ENCODE results near the gene UFD1. TPM values are rescaled to one million over a fixed set of nuclear protein-coding genes. Genes with fewer than 3 reads are reported as not detected.

UFD1 gene
- total RNA-seq, 1 experiment from 2014 or later = 57.9 TPM

GRCh38 chr22:19449422-19449767, 29.6 kb downstream of the UFD1 start (continued):
- TF ChIP-seq ZNF219 (CRISPR knock-in tag; IDR thresholded peaks at IDR 0.05; ENCODE audit: borderline replicate concordance) (no peak), ZNF671 (CRISPR knock-in tag; IDR thresholded peaks at IDR 0.05) (no peak), EMX1 (CRISPR knock-in tag; IDR thresholded peaks at IDR 0.05) (no peak), ZNF396 (CRISPR knock-in tag; IDR thresholded peaks at IDR 0.05; ENCODE audit: borderline replicate concordance) (no peak), ZNF423 (CRISPR knock-in tag; IDR thresholded peaks at IDR 0.05) (no peak), PRRX2 (CRISPR knock-in tag; IDR thresholded peaks at IDR 0.05) (no peak)
- TF ChIP-seq, protein P1, sequence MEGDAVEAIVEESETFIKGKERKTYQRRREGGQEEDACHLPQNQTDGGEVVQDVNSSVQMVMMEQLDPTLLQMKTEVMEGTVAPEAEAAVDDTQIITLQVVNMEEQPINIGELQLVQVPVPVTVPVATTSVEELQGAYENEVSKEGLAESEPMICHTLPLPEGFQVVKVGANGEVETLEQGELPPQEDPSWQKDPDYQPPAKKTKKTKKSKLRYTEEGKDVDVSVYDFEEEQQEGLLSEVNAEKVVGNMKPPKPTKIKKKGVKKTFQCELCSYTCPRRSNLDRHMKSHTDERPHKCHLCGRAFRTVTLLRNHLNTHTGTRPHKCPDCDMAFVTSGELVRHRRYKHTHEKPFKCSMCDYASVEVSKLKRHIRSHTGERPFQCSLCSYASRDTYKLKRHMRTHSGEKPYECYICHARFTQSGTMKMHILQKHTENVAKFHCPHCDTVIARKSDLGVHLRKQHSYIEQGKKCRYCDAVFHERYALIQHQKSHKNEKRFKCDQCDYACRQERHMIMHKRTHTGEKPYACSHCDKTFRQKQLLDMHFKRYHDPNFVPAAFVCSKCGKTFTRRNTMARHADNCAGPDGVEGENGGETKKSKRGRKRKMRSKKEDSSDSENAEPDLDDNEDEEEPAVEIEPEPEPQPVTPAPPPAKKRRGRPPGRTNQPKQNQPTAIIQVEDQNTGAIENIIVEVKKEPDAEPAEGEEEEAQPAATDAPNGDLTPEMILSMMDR (IDR thresholded peaks at IDR 0.05) = no peak

DNA sequence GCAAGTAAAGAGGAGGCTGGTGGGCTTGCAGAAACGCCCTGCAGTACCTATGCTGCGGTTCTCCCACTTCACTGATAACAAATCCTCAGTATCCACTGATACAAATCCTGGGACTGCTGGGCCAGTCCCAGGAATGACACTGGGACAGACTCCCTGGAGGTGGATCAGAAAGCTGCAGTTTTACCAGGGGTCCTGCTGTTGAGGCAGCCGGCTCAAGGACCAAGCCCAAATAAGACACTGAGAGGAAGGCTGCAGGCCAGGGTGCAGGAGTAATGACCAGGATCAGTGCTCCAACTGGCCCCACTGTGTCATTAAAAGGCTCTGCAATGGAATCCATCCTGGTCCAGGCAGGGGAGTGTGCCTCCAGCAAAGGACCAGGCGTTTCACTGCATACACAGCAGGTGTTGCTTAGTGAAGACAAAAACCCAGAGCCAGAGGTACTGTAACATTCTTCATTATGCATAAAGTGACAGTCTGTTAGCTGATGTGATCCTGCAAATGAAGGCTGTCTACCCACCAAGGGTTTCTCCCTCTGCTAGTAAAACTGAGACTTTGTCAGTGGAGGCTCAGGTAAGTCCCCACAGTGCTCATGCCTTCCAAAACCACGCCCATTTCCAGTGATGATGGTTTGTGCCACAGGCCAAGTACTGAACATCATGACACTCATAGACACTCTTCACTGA, 30.1 kb downstream of the UFD1 start:
- ATAC-seq (no peak), DNase-seq (ENCODE audit: low spot score) (no peak)
- ChIA-PET POLR2A (interaction anchor here (0.6 kb wide), 1 partner anchor 185 kb away, joined by 3 read pairs; no protein-coding TSS in a partner anchor), CTCF (interaction anchor here (1.5 to 2.8 kb wide), 2 partner anchors 25 to 270 kb away, joined by 6 to 12 read pairs; partner anchors contain the start of gene SLC25A1)
- peaks cover 8% of the 10 kb centered on the region for H3K27me3 Mint-ChIP-seq (ENCODE audit: low read depth)
- no peaks in the 10 kb centered on the region for H3K9me3 Mint-ChIP-seq
- peaks cover 16% of the 10 kb centered on the region for H3K4me1 Mint-ChIP-seq
- no peak overlapping the region; the same call in 1 of the 2 replicates for H3K27ac Mint-ChIP-seq
- no peak for TF ChIP-seq SMAD4 (CRISPR knock-in tag; IDR thresholded peaks at IDR 0.05)
- TF ChIP-seq IRF2 (CRISPR knock-in tag; IDR thresholded peaks at IDR 0.05; ENCODE audit: borderline replicate concordance, low read depth) = no peak
- no peak for TF ChIP-seq CREB1 (CRISPR knock-in tag; IDR thresholded peaks at IDR 0.05)
- no peak for TF ChIP-seq MAX (CRISPR knock-in tag; IDR thresholded peaks at IDR 0.05)
- TF ChIP-seq ZNF121 (CRISPR knock-in tag; IDR thresholded peaks at IDR 0.05) = no peak
- TF ChIP-seq ERG (CRISPR knock-in tag; IDR thresholded peaks at IDR 0.05) = no peak
- TF ChIP-seq ETV6 (CRISPR knock-in tag; IDR thresholded peaks at IDR 0.05) = no peak
- no peak for TF ChIP-seq EMX1 (CRISPR knock-in tag; IDR thresholded peaks at IDR 0.05)
- no peak for TF ChIP-seq CBFB (CRISPR knock-in tag; IDR thresholded peaks at IDR 0.05; ENCODE audit: low read depth)
- TF ChIP-seq KAT7 (CRISPR knock-in tag; IDR thresholded peaks at IDR 0.05; ENCODE audit: borderline replicate concordance) = no peak
- no peak for TF ChIP-seq ESRRA (CRISPR knock-in tag; IDR thresholded peaks at IDR 0.05; ENCODE audit: borderline replicate concordance)
- TF ChIP-seq PRDM15 (CRISPR knock-in tag; IDR thresholded peaks at IDR 0.05) = no peak
- TF ChIP-seq ZNF232 (CRISPR knock-in tag; IDR thresholded peaks at IDR 0.05) = no peak
- TF ChIP-seq STAT6 (CRISPR knock-in tag; conservative IDR thresholded peaks at IDR 0.05; ENCODE audit: low read depth) = no peak
- TF ChIP-seq ZNF396 (CRISPR knock-in tag; IDR thresholded peaks at IDR 0.05; ENCODE audit: borderline replicate concordance) = no peak
- no peak for TF ChIP-seq OVOL2 (CRISPR knock-in tag; IDR thresholded peaks at IDR 0.05; ENCODE audit: borderline replicate concordance)
- TF ChIP-seq E2F1 (CRISPR knock-in tag; IDR thresholded peaks at IDR 0.05) = no peak
- H3K4me3 Mint-ChIP-seq = peak overlapping the region; percentile 92
- H3K36me3 Mint-ChIP-seq = peaks cover 32% of the 10 kb centered on the region
